Purkinje cell (primary cell): ENCODE data around the gene SUSD3. TPM values are rescaled to one million over a fixed set of nuclear protein-coding genes. Genes with fewer than 3 reads are reported as not detected.

Experiments
- polyA plus RNA-seq: library from polyadenylated mRNA; unstranded; fragments of >200 nt; fragmentation: Nextera tagmentation; gene quantifications from 2 replicates; pipeline ENCODE4 v1.2.1, GENCODE V29; 2014

SUSD3 gene
- polyA plus RNA-seq, result not detected in 2 replicates

GRCh38 chr9:93058355-93059010, at the start of gene SUSD3:
TSS of gene SUSD3 (plus strand) at chr9:93058701. CDS start at chr9:93058743, 42 bp downstream.

GRCh38 chr9:93096131-93096802, 37.8 kb downstream of the SUSD3 start, which contains the start of gene CARD19:
TSS of gene CARD19 (plus strand) at chr9:93096217. CDS start at chr9:93096346, 129 bp downstream.

GRCh38 chr9:93134015-93134739, 75.7 kb downstream of the SUSD3 start, which contains the start of gene NINJ1:
TSS of gene NINJ1 (minus strand) at chr9:93134251. CDS start at chr9:93134217, 34 bp downstream.

Other genes with a start within 250 kb of the SUSD3 start
- 2.6 and 4.9 TPM in 2 replicates for gene ZNF484, start 180.7 kb upstream of the SUSD3 start, polyA plus RNA-seq
- not detected in 2 replicates for gene FGD3, start 111.2 kb upstream of the SUSD3 start, polyA plus RNA-seq
- 3.6 and 13.2 TPM in 2 replicates for gene CARD19, start 37.5 kb downstream of the SUSD3 start, polyA plus RNA-seq
- gene NINJ1, start 75.5 kb downstream of the SUSD3 start, polyA plus RNA-seq, result 2.2 and 3.7 TPM in 2 replicates
- gene WNK2, start 125.4 kb downstream of the SUSD3 start, polyA plus RNA-seq, result 8.7 and 17.7 TPM in 2 replicates